Astrocyte of the cerebellum (primary cell): ENCODE data around the gene SLC25A39.
A peak's percentile ranks its signal among the peaks of the same experiment; 100 is the strongest.

ENCODE experiments used
- DNase-seq: peaks from one replicate; pipeline ENCODE4 v3.0.0-alpha.2; 2011; ENCODE audit warnings: low read depth
- H3K4me3 ChIP-seq: 2 replicates; pipeline ENCODE4 v1.5.1; 2011; ENCODE audit warnings: mild to moderate bottlenecking, low read depth, low read length, moderate library complexity
- in situ Hi-C: cut with HindIII; loops from 2 replicates; pipeline ENCODE4 v1.10.0; 2017; ENCODE audit warnings: low sequenced_read_pairs
- TF ChIP-seq, protein P1 (sequence below): IDR thresholded peaks from 2 replicates; pipeline ENCODE4 v1.5.1; 2012; ENCODE audit warnings: low read length, low read depth, moderate library complexity, mild to moderate bottlenecking; ENCODE audit errors: missing control alignments

SLC25A39 gene

DNA sequence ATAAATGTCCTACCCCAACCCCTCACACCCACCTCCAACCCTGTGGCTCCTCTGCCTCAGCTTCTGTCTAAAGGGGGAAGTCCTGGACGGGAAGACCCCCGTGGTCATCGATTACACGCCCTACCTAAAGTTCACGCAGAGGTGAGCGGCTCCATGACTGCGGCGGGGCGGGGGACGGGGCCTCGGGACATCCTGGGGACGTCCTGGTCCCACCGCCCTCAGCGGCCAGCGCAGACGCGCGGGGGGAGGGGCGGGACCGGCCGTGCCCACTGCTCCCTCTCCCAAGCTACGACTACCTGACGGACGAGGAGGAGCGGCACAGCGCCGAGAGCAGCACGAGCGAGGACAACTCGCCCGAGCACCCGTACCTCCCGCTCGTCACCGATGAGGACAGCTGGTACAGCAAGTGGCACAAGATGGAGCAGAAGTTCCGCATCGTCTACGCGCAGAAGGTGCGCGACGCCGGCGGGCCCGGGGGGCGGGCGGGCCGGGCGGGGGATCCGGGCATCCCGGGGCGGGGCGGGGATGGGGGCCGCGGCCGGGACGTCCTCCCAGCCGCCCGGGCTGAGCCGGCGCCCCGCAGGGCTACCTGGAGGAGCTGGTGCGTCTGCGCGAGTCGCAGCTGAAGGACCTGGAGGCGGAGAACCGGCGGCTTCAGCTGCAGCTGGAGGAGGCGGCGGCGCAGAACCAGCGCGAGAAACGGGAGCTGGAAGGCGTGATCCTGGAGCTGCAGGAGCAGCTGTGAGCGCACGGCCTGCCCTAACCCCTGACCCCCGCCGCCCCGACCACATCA, 9.6 kb downstream of the SLC25A39 start:
- H3K4me3 ChIP-seq: peak overlapping the region; percentile 19
- DNase-seq: no peak
- in situ Hi-C loops: loop anchor here (5.0 kb wide), 2 partner anchors 43 to 108 kb away; no protein-coding TSS in a partner anchor
- TF ChIP-seq, protein P1, sequence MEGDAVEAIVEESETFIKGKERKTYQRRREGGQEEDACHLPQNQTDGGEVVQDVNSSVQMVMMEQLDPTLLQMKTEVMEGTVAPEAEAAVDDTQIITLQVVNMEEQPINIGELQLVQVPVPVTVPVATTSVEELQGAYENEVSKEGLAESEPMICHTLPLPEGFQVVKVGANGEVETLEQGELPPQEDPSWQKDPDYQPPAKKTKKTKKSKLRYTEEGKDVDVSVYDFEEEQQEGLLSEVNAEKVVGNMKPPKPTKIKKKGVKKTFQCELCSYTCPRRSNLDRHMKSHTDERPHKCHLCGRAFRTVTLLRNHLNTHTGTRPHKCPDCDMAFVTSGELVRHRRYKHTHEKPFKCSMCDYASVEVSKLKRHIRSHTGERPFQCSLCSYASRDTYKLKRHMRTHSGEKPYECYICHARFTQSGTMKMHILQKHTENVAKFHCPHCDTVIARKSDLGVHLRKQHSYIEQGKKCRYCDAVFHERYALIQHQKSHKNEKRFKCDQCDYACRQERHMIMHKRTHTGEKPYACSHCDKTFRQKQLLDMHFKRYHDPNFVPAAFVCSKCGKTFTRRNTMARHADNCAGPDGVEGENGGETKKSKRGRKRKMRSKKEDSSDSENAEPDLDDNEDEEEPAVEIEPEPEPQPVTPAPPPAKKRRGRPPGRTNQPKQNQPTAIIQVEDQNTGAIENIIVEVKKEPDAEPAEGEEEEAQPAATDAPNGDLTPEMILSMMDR: no peak

GRCh38 chr17:44314524-44314868, 10.1 kb downstream of the SLC25A39 start:
- in situ Hi-C loops: loop anchor here (5.0 kb wide), 2 partner anchors 42 to 107 kb away; no protein-coding TSS in a partner anchor
- TF ChIP-seq, protein P1: no peak
- DNase-seq: no peak
- H3K4me3 ChIP-seq: no peak overlapping the region

GRCh38 chr17:44314031-44314430, 10.6 kb downstream of the SLC25A39 start:
- in situ Hi-C loops: loop anchor here (5.0 kb wide), 2 partner anchors 42 to 107 kb away; no protein-coding TSS in a partner anchor
- TF ChIP-seq, protein P1: no peak
- no peak overlapping the region for H3K4me3 ChIP-seq
- no peak for DNase-seq

DNA sequence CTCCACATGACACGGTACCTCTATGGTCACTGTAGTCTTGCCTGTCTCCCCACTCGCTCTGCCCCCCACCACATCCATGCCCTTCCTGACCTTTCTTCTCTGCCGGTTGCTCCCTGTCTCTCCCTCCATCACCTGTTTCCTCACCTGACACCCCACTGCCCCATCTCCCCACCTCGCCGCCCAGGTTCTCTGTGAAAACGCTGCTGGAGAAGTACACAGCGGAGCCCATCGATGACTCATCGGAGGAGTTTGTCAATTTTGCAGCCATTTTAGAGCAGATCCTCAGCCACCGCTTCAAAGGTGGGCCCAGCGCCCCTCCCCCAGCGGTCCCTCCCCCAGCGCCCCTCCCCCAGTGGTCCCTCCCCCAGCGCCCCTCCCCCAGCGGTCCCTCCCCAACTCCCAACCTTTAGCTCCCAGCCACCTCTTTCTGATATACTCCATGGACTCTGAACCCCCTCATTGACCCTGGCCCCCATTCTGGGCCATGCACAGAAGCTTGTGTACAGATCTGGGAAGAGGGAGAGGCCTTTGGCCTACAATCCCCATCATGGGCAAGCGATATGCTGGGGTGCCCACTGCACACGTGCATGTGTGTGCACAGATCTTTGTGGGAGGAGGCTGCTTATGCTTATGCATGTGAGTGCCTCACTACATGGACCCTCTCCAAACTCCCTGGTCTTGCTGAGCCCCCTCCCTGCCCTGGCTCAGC, 12.1 kb downstream of the SLC25A39 start:
- TF ChIP-seq, protein P1: no peak
- in situ Hi-C loops: loop anchor here (5.0 kb wide), 2 partner anchors 40 to 105 kb away; no protein-coding TSS in a partner anchor
- no peak overlapping the region for H3K4me3 ChIP-seq
- no peak for DNase-seq

DNA sequence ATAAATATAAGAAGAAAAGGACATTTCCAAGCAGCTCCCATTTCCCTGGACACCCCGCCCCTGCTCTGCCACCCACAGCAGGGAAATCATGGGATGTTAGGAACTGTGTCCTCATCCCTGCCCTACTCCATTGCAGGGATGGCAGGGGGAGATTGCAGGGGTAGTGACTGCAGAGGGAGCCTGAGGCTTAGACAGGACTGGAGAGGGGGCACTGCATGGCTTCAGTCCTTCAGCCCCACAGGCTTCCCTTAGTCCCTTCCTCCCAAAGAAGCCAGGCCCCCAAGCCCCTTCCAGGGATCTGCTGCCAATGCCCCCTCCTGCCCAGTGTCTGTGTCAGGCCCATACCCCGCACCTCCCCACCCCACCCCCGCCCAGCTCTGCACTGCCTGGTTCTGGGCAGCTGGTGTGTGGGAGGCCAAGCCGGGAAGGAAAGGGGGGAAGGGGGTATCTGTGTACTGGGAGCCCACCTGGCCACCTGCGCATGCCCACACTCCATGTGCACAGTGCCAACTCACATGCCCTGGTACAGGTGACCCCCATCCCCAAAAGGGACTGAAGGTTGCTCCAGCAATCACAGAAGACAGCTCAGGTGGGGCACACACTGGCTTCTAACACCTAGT, 13.0 kb downstream of the SLC25A39 start:
- in situ Hi-C loops: loop anchor here (5.0 kb wide), 2 partner anchors 39 to 104 kb away; no protein-coding TSS in a partner anchor
- TF ChIP-seq, protein P1: no peak
- DNase-seq: no peak
- no peak overlapping the region for H3K4me3 ChIP-seq
